GM12878 (cell line): ENCODE measurements around the gene MASP1. TPM values are rescaled to one million over a fixed set of nuclear protein-coding genes. Genes with fewer than 3 reads are reported as not detected.

Experiments
- ATAC-seq: fragments of 200-7000 bp; cut with Tn5 transposase; 3 replicates; pipeline ENCODE4 v1.9.1; 2020; ENCODE audit warnings: mild to moderate bottlenecking, moderate library complexity
- BruUV-seq: library from RNA; stranded (reverse); fragments of 400-500 nt; replicated peaks from 2 replicates; lab custom pipeline; 2021; lab: Mats Ljungman, UMichigan
- CTCF ChIA-PET: fragments of 300-600 bp; sonication (Branson Sonifier 250); formaldehyde crosslinking; extraction: SDS; loops from one replicate; lab custom pipeline; 2021; ENCODE audit warnings: inconsistent platforms; lab: Yijun Ruan, JAX
- POLR2A ChIA-PET: fragments of 350-600 bp; formaldehyde crosslinking; extraction: SDS; loops from one replicate; lab custom pipeline; 2021; ENCODE audit warnings: inconsistent platforms; lab: Charles Lee
- RAD21 ChIA-PET: fragments of 300-600 bp; sonication (Branson Sonifier 250); formaldehyde crosslinking; loops from one replicate; lab custom pipeline; 2023; ENCODE audit warnings: antibody characterized with exemption; ENCODE audit not compliant: unreplicated experiment; lab: Charles Lee
- SMC1A ChIA-PET: fragments of 300-600 bp; sonication (Branson Sonifier 250); formaldehyde crosslinking; loops from one replicate; lab custom pipeline; 2023; ENCODE audit not compliant: unreplicated experiment, uncharacterized antibody; lab: Charles Lee
- DNase-seq: peaks from one replicate; pipeline ENCODE4 v3.0.0-alpha.2; 2011; ENCODE audit warnings: low read depth, low spot score
- FAIRE-seq: peaks from 3 replicates; lab custom pipeline; 2011; peaks lifted over from hg19 to GRCh38; lab: Jason Lieb, UNC
- H2AFZ ChIP-seq: 2 replicates; pipeline ENCODE4 v1.6.0; 2011; ENCODE audit warnings: low read depth, low read length, control low read depth; ENCODE audit not compliant: control insufficient read depth
- H3K27ac ChIP-seq: 2 replicates; pipeline ENCODE4 v1.5.1; 2011; ENCODE audit warnings: control low read depth; ENCODE audit not compliant: control insufficient read depth, insufficient read depth
- H3K27me3 ChIP-seq, 2 experiments: replicated peaks in 1 of 2; 2 replicates each; pipeline versions ENCODE4 v1.6.0 to v1.6.1; 2011; ENCODE audit warnings: low read length in 1 of 2; ENCODE audit not compliant: control insufficient read depth in 2 of 2, insufficient read depth in 2 of 2
- H3K36me3 ChIP-seq, 2 experiments: 2 replicates each; pipeline ENCODE4 v1.5.1; 2011; ENCODE audit warnings: low read length in 1 of 2; ENCODE audit not compliant: control insufficient read depth in 2 of 2, insufficient read depth in 2 of 2
- H3K4me1 ChIP-seq: 2 replicates; pipeline ENCODE4 v1.6.1; 2011; ENCODE audit warnings: mild to moderate bottlenecking, low read length, moderate library complexity, mixed read lengths; ENCODE audit not compliant: control insufficient read depth, insufficient read depth
- H3K4me2 ChIP-seq: 2 replicates; pipeline ENCODE4 v1.6.0; 2011; ENCODE audit warnings: control low read depth; ENCODE audit not compliant: control insufficient read depth, insufficient read depth
- H3K4me3 ChIP-seq: fragments of 200-600 bp; sonication (generic); 2 replicates; pipeline ENCODE4 v1.5.1; 2016
- H3K79me2 ChIP-seq: 2 replicates; pipeline ENCODE4 v1.6.0; 2011; ENCODE audit warnings: low read length; ENCODE audit not compliant: control insufficient read depth, insufficient read depth
- H3K9ac ChIP-seq: 2 replicates; pipeline ENCODE4 v1.8.0; 2011; ENCODE audit warnings: low read length, control low read depth, mixed read lengths; ENCODE audit not compliant: control insufficient read depth, insufficient read depth
- H3K9me3 ChIP-seq: replicated peaks from 3 replicates; pipeline ENCODE4 v1.5.1; 2011; ENCODE audit warnings: mild to moderate bottlenecking, low read length; ENCODE audit not compliant: control insufficient read depth, insufficient read depth
- H4K20me1 ChIP-seq: 2 replicates; pipeline ENCODE4 v1.6.0; 2011; ENCODE audit not compliant: control insufficient read depth, insufficient read depth
- ASH2L ChIP-seq: fragments of 300-600, 200-600 bp; sonication (generic); IDR thresholded peaks from 2 replicates; pipeline ENCODE4 v1.6.1; 2017; ENCODE audit warnings: low read depth, mild to moderate bottlenecking, borderline replicate concordance
- GABPA ChIP-seq: IDR thresholded peaks from 2 replicates; pipeline ENCODE4 v1.6.1; 2014; ENCODE audit warnings: antibody characterized with exemption, low read depth, mild to moderate bottlenecking, inconsistent platforms
- POLR2A ChIP-seq: IDR thresholded peaks from 2 replicates; pipeline ENCODE4 v1.6.1; 2011; ENCODE audit warnings: low read depth, mild to moderate bottlenecking, low read length
- POU2F2 ChIP-seq: IDR thresholded peaks from 3 replicates; pipeline ENCODE4 v1.6.1; 2011; ENCODE audit warnings: low read depth, mild to moderate bottlenecking, low read length, borderline replicate concordance
- RAD51 ChIP-seq: fragments of 450-650 bp; IDR thresholded peaks from 2 replicates; pipeline ENCODE4 v1.6.1; 2016; ENCODE audit warnings: moderate library complexity, mild to moderate bottlenecking, inconsistent platforms
- ZNF217 ChIP-seq: fragments of 450-650 bp; IDR thresholded peaks from 2 replicates; pipeline ENCODE4 v1.6.1; 2017; ENCODE audit warnings: antibody characterized with exemption, mild to moderate bottlenecking
- WGBS: methylation state at CpG from one replicate; pipeline ENCODE4 v1.1.6; 2016; ENCODE audit warnings: low lambda C conversion rate; ENCODE audit not compliant: insufficient replicate concordance, insufficient coverage; ENCODE audit errors: missing lambda C conversion rate; 5-methylcytosine and 5-hydroxymethylcytosine counted together
- in situ Hi-C: fragments of 300-500 bp; cut with MboI; formaldehyde crosslinking; loops from 9 replicates; pipeline ENCODE4 v1.14.3; 2018; ENCODE audit warnings: mixed read lengths
- intact Hi-C: fragments of 100-400 bp; cut with micrococcal nuclease; formaldehyde crosslinking; loops from one replicate; pipeline ENCODE4 v1.14.2; 2022; ENCODE audit not compliant: unreplicated experiment
- polyA plus RNA-seq, 11 experiments: library from polyadenylated mRNA; depleted of rRNA in 4 of 11; unstranded in 6 of 11; stranded (reverse) in 5 of 11; fragments of >200 nt; fragmentation: Nextera tagmentation in 4 of 11; fragmentation: Illumina TruSeq in 1 of 11; extraction: Ambion mirVana in 4 of 11; extraction: Trizol in 1 of 11; gene quantifications; 1 replicate in 1 of 11; 2 replicates in 10 of 11; pipeline versions ENCODE4 v1.2.1 to v1.2.3, GENCODE V29; 2011 to 2016; ENCODE audit warnings: inconsistent platforms in 2 of 11, missing spikeins in 2 of 11, low read depth in 1 of 11
- total RNA-seq, 4 experiments: library from RNA; depleted of rRNA in 3 of 4; stranded (reverse); fragments of >200 nt in 3 of 4; fragmentation: Illumina TruSeq in 1 of 4; extraction: Trizol in 1 of 4; gene quantifications; 2 replicates each; pipeline versions ENCODE4 v1.2.1 to v1.2.3, GENCODE V29; 2013 to 2021
- TF ChIP-seq, protein P1 (sequence below): fragments of 450-650 bp; formaldehyde crosslinking; IDR thresholded peaks from 2 replicates; pipeline ENCODE4 v1.4.0; 2020; ENCODE audit warnings: mild to moderate bottlenecking, moderate library complexity

Gene MASP1
- total and polyA plus RNA-seq, 10 of the 15 experiments (the other 5 are each of a cell fraction or from before 2014, with no cell fraction given), result 0.05 TPM; not detected in 9

DNA sequence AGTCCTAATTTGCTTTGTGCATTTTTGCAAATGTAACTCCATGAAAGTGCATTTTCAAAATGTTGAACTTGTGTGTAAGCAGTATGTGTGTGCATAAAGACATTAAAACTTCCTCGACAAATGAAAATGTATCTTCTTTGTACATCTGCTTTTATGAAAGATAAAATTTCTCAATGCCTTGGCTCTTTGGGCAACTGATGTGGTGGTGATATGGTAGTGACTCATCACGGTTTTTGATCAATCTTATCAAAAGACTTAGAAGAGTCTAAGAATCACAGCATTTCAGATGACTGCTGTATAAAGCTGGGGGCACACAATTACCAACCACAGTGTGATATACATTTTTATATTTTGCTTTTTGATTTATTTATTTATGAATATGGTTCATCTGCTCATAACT lies 5.4 kb upstream of the MASP1 start (continued):
- TF ChIP-seq ASH2L (no peak), POLR2A (no peak), GABPA (no peak)

DNA sequence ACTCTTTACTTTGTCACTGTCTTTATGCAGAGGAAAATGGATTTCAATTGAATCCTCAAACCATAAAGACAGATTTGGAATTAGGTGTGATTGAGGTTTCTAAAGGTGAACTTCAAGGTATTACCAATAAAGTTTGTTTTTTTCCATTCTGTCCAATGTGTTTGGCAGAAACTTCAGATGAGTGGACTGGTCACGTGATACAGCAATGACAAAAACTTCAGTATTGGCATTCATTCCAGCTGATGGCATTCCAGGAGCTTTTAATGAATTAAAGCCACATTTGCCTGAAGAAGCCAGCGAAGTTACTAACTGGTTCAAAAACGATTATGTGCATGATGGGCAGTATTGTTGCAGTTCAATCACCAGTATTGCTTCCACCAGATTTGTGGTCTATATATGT lies 4.5 kb upstream of the MASP1 start:
- H3K4me3 ChIP-seq, result no peak overlapping the region
- CTCF ChIA-PET, result interaction anchor here (0.6 to 1.9 kb wide), 2 partner anchors 10 to 24 kb away, joined by 3 to 7 read pairs; no protein-coding TSS in a partner anchor
- DNase-seq, result no peak
- H3K9me3 ChIP-seq, result no peaks in the 10 kb centered on the region
- H3K4me1 ChIP-seq, result no peaks in the 10 kb centered on the region
- POLR2A ChIA-PET, result no interaction called here
- no TSS peak for BruUV-seq
- RAD21 ChIA-PET, result no interaction called here
- no peaks in the 10 kb centered on the region for H3K79me2 ChIP-seq
- H3K27ac ChIP-seq, result no peak overlapping the region
- in situ Hi-C loops, result no loop called here
- ATAC-seq, result no peak
- intact Hi-C loops, result no loop called here
- no peak overlapping the region for H2AFZ ChIP-seq
- SMC1A ChIA-PET, result interaction anchor here (1.2 kb wide), 1 partner anchor 24 kb away, joined by 3 read pairs; no protein-coding TSS in a partner anchor
- 7% methylated on average over 3 of the region's 3 CpGs for WGBS
- no peak overlapping the region for H3K4me2 ChIP-seq
- H4K20me1 ChIP-seq, result no peaks in the 10 kb centered on the region
- TF ChIP-seq RAD51 (peak; percentile 63; the same call in 1 of the 2 replicates), ZNF217 (no peak), POU2F2 (no peak)
- TF ChIP-seq, protein P1, sequence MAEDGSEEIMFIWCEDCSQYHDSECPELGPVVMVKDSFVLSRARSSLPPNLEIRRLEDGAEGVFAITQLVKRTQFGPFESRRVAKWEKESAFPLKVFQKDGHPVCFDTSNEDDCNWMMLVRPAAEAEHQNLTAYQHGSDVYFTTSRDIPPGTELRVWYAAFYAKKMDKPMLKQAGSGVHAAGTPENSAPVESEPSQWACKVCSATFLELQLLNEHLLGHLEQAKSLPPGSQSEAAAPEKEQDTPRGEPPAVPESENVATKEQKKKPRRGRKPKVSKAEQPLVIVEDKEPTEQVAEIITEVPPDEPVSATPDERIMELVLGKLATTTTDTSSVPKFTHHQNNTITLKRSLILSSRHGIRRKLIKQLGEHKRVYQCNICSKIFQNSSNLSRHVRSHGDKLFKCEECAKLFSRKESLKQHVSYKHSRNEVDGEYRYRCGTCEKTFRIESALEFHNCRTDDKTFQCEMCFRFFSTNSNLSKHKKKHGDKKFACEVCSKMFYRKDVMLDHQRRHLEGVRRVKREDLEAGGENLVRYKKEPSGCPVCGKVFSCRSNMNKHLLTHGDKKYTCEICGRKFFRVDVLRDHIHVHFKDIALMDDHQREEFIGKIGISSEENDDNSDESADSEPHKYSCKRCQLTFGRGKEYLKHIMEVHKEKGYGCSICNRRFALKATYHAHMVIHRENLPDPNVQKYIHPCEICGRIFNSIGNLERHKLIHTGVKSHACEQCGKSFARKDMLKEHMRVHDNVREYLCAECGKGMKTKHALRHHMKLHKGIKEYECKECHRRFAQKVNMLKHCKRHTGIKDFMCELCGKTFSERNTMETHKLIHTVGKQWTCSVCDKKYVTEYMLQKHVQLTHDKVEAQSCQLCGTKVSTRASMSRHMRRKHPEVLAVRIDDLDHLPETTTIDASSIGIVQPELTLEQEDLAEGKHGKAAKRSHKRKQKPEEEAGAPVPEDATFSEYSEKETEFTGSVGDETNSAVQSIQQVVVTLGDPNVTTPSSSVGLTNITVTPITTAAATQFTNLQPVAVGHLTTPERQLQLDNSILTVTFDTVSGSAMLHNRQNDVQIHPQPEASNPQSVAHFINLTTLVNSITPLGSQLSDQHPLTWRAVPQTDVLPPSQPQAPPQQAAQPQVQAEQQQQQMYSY, result no peak
- no peaks in the 10 kb centered on the region for H3K36me3 ChIP-seq
- peaks cover 0 to 2% of the 10 kb centered on the region in 2 experiments; a peak in 1 of 4 replicates for H3K27me3 ChIP-seq
- FAIRE-seq, result no peak
- no peak overlapping the region for H3K9ac ChIP-seq
